ENCODE measurements around the gene ASB9.
A peak's percentile ranks its signal among the peaks of the same experiment; 100 is the strongest.

Gene ASB9

GRCh38 chrX:15241301-15241700, 28.6 kb downstream of the ASB9 start (continued):
- TF ChIP-seq KLF16 (tag by site-specific recombination; IDR thresholded peaks at IDR 0.05), result no peak
- TF ChIP-seq ZNF248 (tag by site-specific recombination; IDR thresholded peaks at IDR 0.05), result no peak
- no peak for TF ChIP-seq ZSCAN5A (tag by site-specific recombination; IDR thresholded peaks at IDR 0.05)
- TF ChIP-seq BCL11B (tag by site-specific recombination; IDR thresholded peaks at IDR 0.05; ENCODE audit: low read depth), result no peak
- TF ChIP-seq ZNF112 (tag by site-specific recombination; IDR thresholded peaks at IDR 0.05), result no peak
- TF ChIP-seq ZNF148 (tag by site-specific recombination; IDR thresholded peaks at IDR 0.05; ENCODE audit: borderline replicate concordance), result no peak
- TF ChIP-seq, protein P1, sequence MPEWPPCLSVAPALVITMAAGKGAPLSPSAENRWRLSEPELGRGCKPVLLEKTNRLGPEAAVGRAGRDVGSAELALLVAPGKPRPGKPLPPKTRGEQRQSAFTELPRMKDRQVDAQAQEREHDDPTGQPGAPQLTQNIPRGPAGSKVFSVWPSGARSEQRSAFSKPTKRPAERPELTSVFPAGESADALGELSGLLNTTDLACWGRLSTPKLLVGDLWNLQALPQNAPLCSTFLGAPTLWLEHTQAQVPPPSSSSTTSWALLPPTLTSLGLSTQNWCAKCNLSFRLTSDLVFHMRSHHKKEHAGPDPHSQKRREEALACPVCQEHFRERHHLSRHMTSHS (tag by site-specific recombination; IDR thresholded peaks at IDR 0.05), result no peak
- no peak for TF ChIP-seq GLI2 (tag by site-specific recombination; IDR thresholded peaks at IDR 0.05; ENCODE audit: borderline replicate concordance, low read depth)
- no peak for TF ChIP-seq ZNF10 (tag by site-specific recombination; IDR thresholded peaks at IDR 0.05)

DNA sequence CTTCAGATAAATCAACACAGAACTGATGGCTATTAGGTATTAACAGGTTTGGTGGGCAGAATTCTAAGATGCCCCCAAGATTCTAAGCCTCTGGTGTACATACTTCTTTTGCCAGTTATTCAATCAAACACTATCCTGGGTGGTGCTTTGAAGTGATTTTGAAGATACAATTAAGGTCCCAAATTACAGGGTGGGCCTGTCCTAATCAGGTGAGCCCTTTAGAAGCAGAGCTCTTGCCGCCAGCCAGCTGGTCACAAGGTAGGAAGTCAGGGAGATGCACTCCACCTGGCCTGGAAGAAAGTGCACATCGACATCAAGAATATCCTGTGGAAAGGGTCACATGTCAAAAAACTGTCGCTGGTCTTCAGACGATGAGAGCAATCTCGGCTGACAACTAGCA, 29.5 kb downstream of the ASB9 start:
- TF ChIP-seq ZBTB21 (tag by site-specific recombination; IDR thresholded peaks at IDR 0.05), result no peak
- no peak for TF ChIP-seq ZNF529 (tag by site-specific recombination; IDR thresholded peaks at IDR 0.05; ENCODE audit: insufficient replicate concordance)
- TF ChIP-seq ZNF791 (tag by site-specific recombination; IDR thresholded peaks at IDR 0.05), result no peak
- no peak for TF ChIP-seq ZBTB10 (tag by site-specific recombination; IDR thresholded peaks at IDR 0.05)
- TF ChIP-seq ZNF10 (tag by site-specific recombination; IDR thresholded peaks at IDR 0.05), result peak; percentile 97
- Histone ChIP-seq H3K9me3 (ENCODE audit: control insufficient read depth, insufficient read depth, low read depth, low read length) (no peaks in the 10 kb centered on the region), H3K4me3 (ENCODE audit: low read depth, low read length) (no peak overlapping the region), H3K27ac (ENCODE audit: extremely low read depth, low read depth, low read length) (no peak overlapping the region), H3K36me3 (ENCODE audit: control insufficient read depth in 2 of 2, insufficient read depth in 1 of 2, low read length in 2 of 2) (no peaks in the 10 kb centered on the region), H3K4me1 (ENCODE audit: control insufficient read depth, insufficient read depth, low read length) (no peaks in the 10 kb centered on the region)
- ChIA-PET POLR2A (no interaction called here), CTCF (interaction anchor here (1.2 to 1.3 kb wide), 2 partner anchors 12 to 134 kb away, joined by 3 to 4 read pairs; no protein-coding TSS in a partner anchor)

DNA sequence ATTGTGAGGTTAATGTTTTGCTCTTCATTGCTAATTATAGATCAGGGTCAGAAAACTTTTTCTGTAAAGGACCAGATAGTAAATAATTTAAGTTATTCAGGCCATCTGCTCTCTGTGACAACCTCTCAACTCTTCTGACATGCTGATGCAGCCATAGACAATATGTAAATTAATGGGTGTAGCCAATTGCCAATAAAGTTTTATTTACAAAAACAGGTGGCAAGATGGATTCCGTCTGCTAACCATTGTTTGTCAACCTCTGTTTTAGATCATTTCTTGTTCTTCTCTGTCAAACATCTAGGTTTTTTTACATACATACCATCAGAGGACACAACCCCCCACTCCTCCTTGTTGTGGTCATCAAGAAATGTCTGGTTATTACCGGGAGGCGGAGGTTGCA, 33.7 kb downstream of the ASB9 start:
- no peak overlapping the region for H3K27ac ChIP-seq (ENCODE audit: extremely low read depth, low read depth, low read length)
- H3K4me3 ChIP-seq (ENCODE audit: low read depth, low read length), result no peak overlapping the region
- no peak for TF ChIP-seq ZNF596 (tag by site-specific recombination; IDR thresholded peaks at IDR 0.05)
- CTCF ChIA-PET, result interaction anchor here (0.7 kb wide), 1 partner anchor 118 kb away, joined by 3 read pairs; no protein-coding TSS in a partner anchor
- H3K4me1 ChIP-seq (ENCODE audit: control insufficient read depth, insufficient read depth, low read length), result no peaks in the 10 kb centered on the region
- no peaks in the 10 kb centered on the region for H3K9me3 ChIP-seq (ENCODE audit: control insufficient read depth, insufficient read depth, low read depth, low read length)
- POLR2A ChIA-PET, result no interaction called here
- H3K36me3 ChIP-seq (ENCODE audit: control insufficient read depth in 2 of 2, insufficient read depth in 1 of 2, low read length in 2 of 2), result no peaks in the 10 kb centered on the region
